Prostate gland (tissue), 2 donors: Measurements from ENCODE around the gene CACNA2D4. TPM values are rescaled to one million over a fixed set of nuclear protein-coding genes. Genes with fewer than 3 reads are reported as not detected.

Experiments
- DNase-seq: peaks from one replicate; pipeline ENCODE4 v3.0.0-alpha.2; 2019; ENCODE audit warnings: low spot score
- H3K27ac ChIP-seq, 2 donors: fragments of 200-600 bp; sonication (generic); 2 replicates each; pipeline ENCODE4 v1.5.1; 2017 to 2019
- H3K27me3 ChIP-seq: fragments of 200-600 bp; sonication (generic); replicated peaks from 2 replicates; pipeline ENCODE4 v1.5.1; 2019; ENCODE audit not compliant: insufficient read depth
- H3K36me3 ChIP-seq, 2 donors: fragments of 200-600 bp; sonication (generic); 1 replicate in 1 of 2; 2 replicates in 1 of 2; pipeline versions ENCODE4 v1.5.1 to v1.8.1; 2017 to 2019
- H3K4me1 ChIP-seq: fragments of 200-600 bp; sonication (generic); replicated peaks from 2 replicates; pipeline ENCODE4 v1.5.1; 2019
- H3K4me3 ChIP-seq, 2 donors: fragments of 200-600 bp; sonication (generic); 2 replicates each; pipeline ENCODE4 v1.5.1; 2017 to 2019
- H3K9me3 ChIP-seq: fragments of 200-600 bp; sonication (generic); 2 replicates; pipeline ENCODE4 v1.5.1; 2017
- POLR2A ChIP-seq: fragments of 450-650 bp; IDR thresholded peaks from one replicate; pipeline ENCODE4 v1.6.1; 2016; ENCODE audit warnings: antibody characterized with exemption, mild to moderate bottlenecking
- POLR2AphosphoS5 ChIP-seq: sonication (generic); formaldehyde crosslinking; IDR thresholded peaks from one replicate; pipeline ENCODE4 v1.6.1; 2017; ENCODE audit warnings: antibody characterized with exemption
- WGBS: methylation state at CpG from one replicate; pipeline ENCODE4 v1.1.5; 2018; 5-methylcytosine and 5-hydroxymethylcytosine counted together
- intact Hi-C: fragments of 100-400 bp; cut with DNase I; formaldehyde crosslinking; loops from one replicate; pipeline ENCODE4 v1.14.2; 2022
- total RNA-seq, 2 donors: library from RNA; depleted of rRNA; stranded (reverse); fragments of >200 nt; gene quantifications; one replicate each; pipeline ENCODE4 v1.1.0, GENCODE V29; 2016
- TF ChIP-seq, protein P1 (sequence below), 4 experiments: fragments of 200-600 bp in 2 of 4; fragments of 450-650 bp in 2 of 4; sonication (generic) in 2 of 4; IDR thresholded peaks; 1 replicate in 3 of 4; 2 replicates in 1 of 4; pipeline ENCODE4 v1.5.1; 2016 to 2019; ENCODE audit warnings: antibody characterized with exemption in 4 of 4, mild to moderate bottlenecking in 2 of 4, moderate library complexity in 2 of 4

CACNA2D4 gene
- total RNA-seq, 2 donors from 2014 or later, result 1.4 to 9.4 TPM

DNA sequence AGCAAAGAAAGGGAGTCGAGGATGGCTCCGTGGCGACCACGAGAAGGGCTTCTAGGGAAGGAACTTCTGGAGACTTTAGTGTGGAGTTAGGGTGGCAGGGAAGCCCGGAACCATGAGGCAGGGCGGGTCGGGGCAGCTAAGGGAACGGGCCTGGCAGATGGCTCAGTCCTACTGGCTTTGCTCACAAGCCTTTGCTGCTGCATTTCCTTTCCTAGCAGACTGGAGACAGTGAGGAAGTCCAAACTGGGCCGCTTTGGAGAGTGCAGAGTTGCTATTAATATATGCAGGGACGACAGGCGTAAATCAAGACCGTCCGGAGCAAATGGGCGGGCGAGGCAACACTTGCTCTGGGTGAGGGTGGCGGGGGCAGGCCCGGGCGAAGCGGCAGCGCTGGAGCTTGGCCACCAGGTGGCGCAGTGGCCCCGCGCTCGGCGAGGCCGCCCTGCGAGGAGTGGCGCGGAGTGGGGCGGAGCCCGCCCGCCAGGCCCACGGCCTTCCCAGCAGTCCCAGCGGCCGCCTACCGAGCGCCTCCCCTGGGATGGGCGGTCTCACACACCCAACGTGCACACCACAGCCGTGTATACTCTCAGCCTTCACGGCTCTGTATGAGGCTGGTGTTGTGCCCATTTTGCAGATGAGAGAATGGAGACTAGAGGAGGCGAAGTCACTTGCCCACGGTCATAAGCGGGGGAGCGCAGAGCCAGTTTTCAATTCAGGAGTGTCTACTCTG lies 122.5 kb downstream of the CACNA2D4 start:
- peak overlapping the region; percentile 69 to 70 for H3K27ac ChIP-seq
- 3% methylated on average over 29 of the region's 45 CpGs for WGBS
- peaks cover 5% of the 10 kb centered on the region for H3K4me1 ChIP-seq
- H3K27me3 ChIP-seq, result no peaks in the 10 kb centered on the region
- H3K9me3 ChIP-seq, result no peaks in the 10 kb centered on the region
- TF ChIP-seq POLR2AphosphoS5, result peak; percentile 74
- TF ChIP-seq, protein P1, sequence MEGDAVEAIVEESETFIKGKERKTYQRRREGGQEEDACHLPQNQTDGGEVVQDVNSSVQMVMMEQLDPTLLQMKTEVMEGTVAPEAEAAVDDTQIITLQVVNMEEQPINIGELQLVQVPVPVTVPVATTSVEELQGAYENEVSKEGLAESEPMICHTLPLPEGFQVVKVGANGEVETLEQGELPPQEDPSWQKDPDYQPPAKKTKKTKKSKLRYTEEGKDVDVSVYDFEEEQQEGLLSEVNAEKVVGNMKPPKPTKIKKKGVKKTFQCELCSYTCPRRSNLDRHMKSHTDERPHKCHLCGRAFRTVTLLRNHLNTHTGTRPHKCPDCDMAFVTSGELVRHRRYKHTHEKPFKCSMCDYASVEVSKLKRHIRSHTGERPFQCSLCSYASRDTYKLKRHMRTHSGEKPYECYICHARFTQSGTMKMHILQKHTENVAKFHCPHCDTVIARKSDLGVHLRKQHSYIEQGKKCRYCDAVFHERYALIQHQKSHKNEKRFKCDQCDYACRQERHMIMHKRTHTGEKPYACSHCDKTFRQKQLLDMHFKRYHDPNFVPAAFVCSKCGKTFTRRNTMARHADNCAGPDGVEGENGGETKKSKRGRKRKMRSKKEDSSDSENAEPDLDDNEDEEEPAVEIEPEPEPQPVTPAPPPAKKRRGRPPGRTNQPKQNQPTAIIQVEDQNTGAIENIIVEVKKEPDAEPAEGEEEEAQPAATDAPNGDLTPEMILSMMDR (IDR thresholded peaks at IDR 0.05), result peak; percentile 98 to 100 (median 100)
- peak; percentile 58 for TF ChIP-seq POLR2A
- intact Hi-C loops, result loop anchor here (1.0 to 5.0 kb wide), 5 partner anchors 144 to 786 kb away; partner anchors contain the start of gene CACNA1C
- H3K36me3 ChIP-seq, result no peaks in the 10 kb centered on the region
- H3K4me3 ChIP-seq, result peak overlapping the region; percentile 40 to 59
- DNase-seq, result peak; percentile 83

DNA sequence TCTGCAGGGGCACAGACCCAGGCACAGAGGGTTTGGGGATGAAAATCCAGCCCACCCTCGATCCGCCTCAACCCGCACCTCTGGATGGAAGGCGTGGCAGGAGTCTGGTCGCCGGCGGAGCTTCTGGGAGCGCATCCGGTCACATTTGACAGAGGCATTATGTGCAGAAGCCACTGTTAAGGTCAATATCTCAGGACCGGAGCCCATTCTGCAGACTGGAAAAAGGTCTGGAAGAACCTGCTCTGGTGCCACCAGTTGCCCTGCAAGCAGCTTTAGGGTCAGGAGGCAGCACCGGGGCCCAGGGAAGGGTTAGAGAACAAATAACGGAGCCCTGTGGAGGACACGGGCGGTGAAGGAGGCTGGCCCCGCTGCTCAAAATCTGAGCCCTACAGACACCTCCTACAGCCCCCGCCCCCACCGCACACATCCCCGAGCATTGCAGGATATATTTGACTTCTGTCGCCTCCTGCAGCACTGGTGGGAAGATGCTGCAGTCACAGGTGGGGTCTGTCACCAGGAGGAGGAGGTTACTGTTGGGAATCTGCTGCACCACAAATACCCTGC lies 123.1 kb downstream of the CACNA2D4 start:
- TF ChIP-seq POLR2AphosphoS5 (no peak), POLR2A (no peak)
- TF ChIP-seq, protein P1 (IDR thresholded peaks at IDR 0.05), result no peak
- peaks cover 5% of the 10 kb centered on the region for H3K4me1 ChIP-seq
- no peaks in the 10 kb centered on the region for H3K36me3 ChIP-seq
- 57% methylated on average over 19 of the region's 19 CpGs for WGBS
- H3K27ac ChIP-seq, result peak overlapping the region; percentile 22 to 41
- H3K4me3 ChIP-seq, result no peak overlapping the region
- H3K27me3 ChIP-seq, result no peaks in the 10 kb centered on the region
- no peak for DNase-seq
- no peaks in the 10 kb centered on the region for H3K9me3 ChIP-seq
- intact Hi-C loops, result loop anchor here (5.0 kb wide), 3 partner anchors 257 to 787 kb away; partner anchors contain the start of gene CACNA1C

DNA sequence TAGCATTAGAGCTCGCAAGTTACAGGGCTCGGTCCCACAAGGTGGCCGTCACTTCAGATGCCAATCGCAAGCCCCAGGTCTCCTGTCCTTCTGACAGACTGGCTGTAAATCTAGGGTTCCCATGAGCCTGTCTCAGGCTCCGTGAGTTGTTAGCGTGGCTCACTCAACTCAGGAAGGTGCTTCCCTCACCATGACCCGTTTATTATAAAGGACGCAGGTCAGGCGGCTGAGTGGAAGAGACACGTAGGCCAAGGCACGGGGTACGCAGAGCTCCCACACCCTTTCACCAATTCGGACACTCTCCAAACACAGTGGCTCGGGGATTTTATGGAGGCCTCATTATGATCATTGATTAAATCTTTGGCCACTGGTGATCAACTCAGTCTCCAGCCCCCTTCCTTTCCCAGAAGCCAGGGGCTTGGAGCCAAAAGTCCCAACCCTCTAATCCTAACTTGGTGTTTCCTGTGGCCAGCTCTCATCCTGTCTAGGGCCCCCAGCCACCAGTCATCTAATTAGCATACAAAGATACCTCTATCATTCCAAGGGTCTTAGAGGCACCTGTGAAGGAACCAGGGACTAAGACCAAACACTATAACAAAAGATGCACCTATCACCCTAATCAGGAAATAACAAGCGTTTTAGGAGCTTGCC lies 123.9 kb downstream of the CACNA2D4 start:
- H3K4me3 ChIP-seq, result no peak overlapping the region
- no peak overlapping the region for H3K27ac ChIP-seq
- no peaks in the 10 kb centered on the region for H3K9me3 ChIP-seq
- peaks cover 5% of the 10 kb centered on the region for H3K4me1 ChIP-seq
- WGBS, result 68% methylated on average over 15 of the region's 15 CpGs
- intact Hi-C loops, result loop anchor here (5.0 kb wide), 5 partner anchors 162 to 788 kb away; partner anchors contain the start of gene CACNA1C
- no peaks in the 10 kb centered on the region for H3K36me3 ChIP-seq
- no peaks in the 10 kb centered on the region for H3K27me3 ChIP-seq
- no peak for TF ChIP-seq POLR2A
- TF ChIP-seq POLR2AphosphoS5, result no peak
- TF ChIP-seq, protein P1 (IDR thresholded peaks at IDR 0.05), result no peak
- DNase-seq, result no peak

DNA sequence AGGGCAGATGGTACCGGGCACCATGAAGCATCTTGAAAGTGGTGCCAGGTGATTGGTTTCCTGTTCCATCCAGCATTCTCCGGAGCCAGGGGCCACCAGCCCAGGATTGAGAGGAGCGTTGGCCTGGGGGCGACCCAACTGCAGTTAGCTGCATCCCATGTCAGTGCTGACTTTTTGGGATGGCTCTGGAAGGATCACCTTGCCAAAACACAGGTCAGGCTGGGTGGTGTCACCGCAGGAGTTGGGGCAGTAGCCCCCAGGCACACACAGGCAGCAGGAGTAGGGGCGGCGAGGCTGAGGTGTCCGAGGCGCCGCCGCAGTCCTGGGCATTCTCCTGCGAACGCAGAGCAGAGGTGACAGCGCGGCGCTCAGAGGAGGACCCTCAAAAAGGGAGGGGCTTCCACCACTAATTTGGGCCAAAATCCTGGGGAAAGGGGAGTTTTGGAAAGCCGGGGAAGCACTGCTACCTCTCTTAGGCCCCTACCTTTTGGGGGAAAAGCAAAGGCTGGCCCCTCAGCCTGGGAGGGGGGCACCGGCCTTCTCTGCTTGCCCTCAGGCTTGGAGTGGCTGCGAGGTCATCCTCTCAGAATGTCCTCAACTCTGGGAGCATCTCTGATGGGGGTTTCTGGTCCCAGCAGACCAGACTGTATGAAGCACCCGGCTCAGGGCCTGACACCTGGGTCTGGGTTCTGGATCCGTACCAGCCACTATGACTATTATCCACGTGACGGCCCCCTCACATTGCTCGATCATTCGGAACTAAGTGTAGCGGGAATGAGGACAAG lies 124.8 kb downstream of the CACNA2D4 start:
- no peak for DNase-seq
- Histone ChIP-seq H3K9me3 (no peaks in the 10 kb centered on the region), H3K27me3 (no peaks in the 10 kb centered on the region), H3K27ac (no peak overlapping the region), H3K4me3 (no peak overlapping the region), H3K36me3 (no peaks in the 10 kb centered on the region), H3K4me1 (peaks cover 5% of the 10 kb centered on the region)
- TF ChIP-seq POLR2A (no peak), POLR2AphosphoS5 (no peak)
- TF ChIP-seq, protein P1 (IDR thresholded peaks at IDR 0.05), result no peak
- intact Hi-C loops, result loop anchor here (5.0 kb wide), 2 partner anchors 161 to 369 kb away; no protein-coding TSS in a partner anchor
- WGBS, result 94% methylated on average over 26 of the region's 26 CpGs
